CD14-positive monocyte (primary cell): ENCODE measurements around the gene KMT2B. TPM values are rescaled to one million over a fixed set of nuclear protein-coding genes. Genes with fewer than 3 reads are reported as not detected.

Experiments used
- DNase-seq, 3 donors: peaks; one replicate each; pipeline ENCODE4 v3.0.0-alpha.2; 2011 to 2022
- H2AFZ ChIP-seq: 2 replicates; pipeline ENCODE4 v1.6.0; 2012; ENCODE audit warnings: mild to moderate bottlenecking, low read depth, low read length, inconsistent platforms; ENCODE audit not compliant: insufficient read depth, poor library complexity, severe bottlenecking
- H3K27ac ChIP-seq, 2 donors: 1 replicate in 1 of 2; 2 replicates in 1 of 2; pipeline ENCODE4 v1.5.1; 2012 to 2013; ENCODE audit warnings: low read length in 2 of 2, control low read depth in 1 of 2, inconsistent platforms in 1 of 2, low read depth in 1 of 2, mild to moderate bottlenecking in 1 of 2
- H3K27me3 ChIP-seq, 2 donors: one replicate each; pipeline versions ENCODE4 v1.6.0 to v1.6.1; 2011 to 2013; ENCODE audit warnings: low read length in 2 of 2; ENCODE audit not compliant: control insufficient read depth in 2 of 2, insufficient read depth in 2 of 2
- H3K36me3 ChIP-seq, 2 donors: replicated peaks in 1 of 2; 1 replicate in 1 of 2; 2 replicates in 1 of 2; pipeline versions ENCODE4 v1.5.1 to v1.6.1; 2012 to 2013; ENCODE audit warnings: low read length in 2 of 2, control low read depth in 1 of 2, inconsistent platforms in 1 of 2, mild to moderate bottlenecking in 1 of 2; ENCODE audit not compliant: insufficient read depth in 2 of 2, control insufficient read depth in 1 of 2
- H3K4me1 ChIP-seq, 2 donors: 1 replicate in 1 of 2; 2 replicates in 1 of 2; pipeline versions ENCODE4 v1.5.1 to v1.6.1; 2012 to 2013; ENCODE audit warnings: low read length in 2 of 2, control low read depth in 1 of 2, inconsistent platforms in 1 of 2, mild to moderate bottlenecking in 1 of 2, moderate library complexity in 1 of 2; ENCODE audit not compliant: insufficient read depth in 2 of 2, control insufficient read depth in 1 of 2
- H3K4me2 ChIP-seq: replicated peaks from 2 replicates; pipeline ENCODE3; 2012; ENCODE audit warnings: low read length, moderate library complexity, mild to moderate bottlenecking; ENCODE audit not compliant: poor library complexity, severe bottlenecking; ENCODE audit errors: extremely low read depth
- H3K4me3 ChIP-seq, 3 experiments: fragments of 200-600 bp in 1 of 3; sonication (generic) in 1 of 3; replicated peaks in 1 of 3; 1 replicate in 2 of 3; 2 replicates in 1 of 3; pipeline ENCODE4 v1.5.1; 2011 to 2013; ENCODE audit warnings: low read length in 3 of 3, mild to moderate bottlenecking in 3 of 3, control low read depth in 2 of 3, low read depth in 2 of 3, inconsistent platforms in 1 of 3, moderate library complexity in 1 of 3
- H3K79me2 ChIP-seq: 2 replicates; pipeline ENCODE4 v1.6.0; 2012; ENCODE audit warnings: mild to moderate bottlenecking, control low read depth, inconsistent platforms, low read length, moderate library complexity; ENCODE audit not compliant: insufficient read depth
- H3K9ac ChIP-seq: 2 replicates; pipeline ENCODE4 v1.6.0; 2017; ENCODE audit warnings: low read length, mild to moderate bottlenecking; ENCODE audit not compliant: insufficient read depth, poor library complexity, severe bottlenecking
- H3K9me3 ChIP-seq, 2 donors: replicated peaks in 1 of 2; 1 replicate in 1 of 2; 2 replicates in 1 of 2; pipeline versions ENCODE4 v1.5.1 to v1.6.1; 2012 to 2013; ENCODE audit warnings: low read length in 2 of 2, control low read depth in 1 of 2; ENCODE audit not compliant: control insufficient read depth in 1 of 2, insufficient read depth in 1 of 2
- H4K20me1 ChIP-seq: 2 replicates; pipeline ENCODE4 v1.6.0; 2012; ENCODE audit warnings: mild to moderate bottlenecking, low read length, control low read depth, moderate library complexity; ENCODE audit not compliant: insufficient read depth
- H3K27ac Mint-ChIP-seq, 7 donors: one replicate each; pipeline ENCODE4 v1.8.0; 2020; ENCODE audit warnings: mild to moderate bottlenecking in 7 of 7, mixed read lengths in 7 of 7, moderate library complexity in 6 of 7, inconsistent platforms in 2 of 7
- H3K27me3 Mint-ChIP-seq, 3 donors: one replicate each; pipeline ENCODE4 v1.8.0; 2021 to 2022; ENCODE audit warnings: low read depth in 3 of 3, mild to moderate bottlenecking in 3 of 3, mixed read lengths in 3 of 3, moderate library complexity in 3 of 3, inconsistent platforms in 1 of 3
- H3K36me3 Mint-ChIP-seq, 2 donors: one replicate each; pipeline ENCODE4 v1.8.0; 2020; ENCODE audit warnings: mixed read lengths in 2 of 2, inconsistent platforms in 1 of 2, mild to moderate bottlenecking in 1 of 2
- H3K4me1 Mint-ChIP-seq: one replicate; pipeline ENCODE4 v1.8.0; 2020; ENCODE audit warnings: mild to moderate bottlenecking, mixed read lengths
- H3K4me3 Mint-ChIP-seq, 2 donors: one replicate each; pipeline ENCODE4 v1.8.0; 2020; ENCODE audit warnings: mild to moderate bottlenecking in 2 of 2, mixed read lengths in 2 of 2, moderate library complexity in 1 of 2
- H3K9me3 Mint-ChIP-seq, 7 donors: one replicate each; pipeline ENCODE4 v1.8.0; 2020 to 2022; ENCODE audit warnings: mixed read lengths in 7 of 7, mild to moderate bottlenecking in 6 of 7, moderate library complexity in 6 of 7, inconsistent platforms in 2 of 7
- WGBS: methylation state at CpG from one replicate; pipeline ENCODE4 v1.1.5; 2013; ENCODE audit warnings: missing lambda C conversion rate; ENCODE audit not compliant: insufficient coverage; 5-methylcytosine and 5-hydroxymethylcytosine counted together
- intact Hi-C, 2 donors: fragments of 100-400 bp; cut with micrococcal nuclease; formaldehyde crosslinking; loops; one replicate each; pipeline versions ENCODE4 v1.15.0 to v1.15.1; 2023
- polyA plus RNA-seq, 3 donors: library from polyadenylated mRNA; depleted of rRNA in 1 of 3; unstranded in 2 of 3; stranded (reverse) in 1 of 3; fragments of 300-500 nt in 2 of 3; fragments of >200 nt in 1 of 3; fragmentation: Illumina TruSeq in 2 of 3; gene quantifications; 1 replicate in 2 of 3; 2 replicates in 1 of 3; pipeline ENCODE4 v1.2.3, GENCODE V29; 2012 to 2021
- TF ChIP-seq, protein P1 (sequence below): fragments of 200-600 bp; IDR thresholded peaks from one replicate; pipeline ENCODE4 v1.8.0; 2022; ENCODE audit warnings: antibody characterized with exemption, mild to moderate bottlenecking

The KMT2B gene
- polyA plus RNA-seq, 3 donors, result 0.32 to 63.6 (median 0.65) TPM

DNA sequence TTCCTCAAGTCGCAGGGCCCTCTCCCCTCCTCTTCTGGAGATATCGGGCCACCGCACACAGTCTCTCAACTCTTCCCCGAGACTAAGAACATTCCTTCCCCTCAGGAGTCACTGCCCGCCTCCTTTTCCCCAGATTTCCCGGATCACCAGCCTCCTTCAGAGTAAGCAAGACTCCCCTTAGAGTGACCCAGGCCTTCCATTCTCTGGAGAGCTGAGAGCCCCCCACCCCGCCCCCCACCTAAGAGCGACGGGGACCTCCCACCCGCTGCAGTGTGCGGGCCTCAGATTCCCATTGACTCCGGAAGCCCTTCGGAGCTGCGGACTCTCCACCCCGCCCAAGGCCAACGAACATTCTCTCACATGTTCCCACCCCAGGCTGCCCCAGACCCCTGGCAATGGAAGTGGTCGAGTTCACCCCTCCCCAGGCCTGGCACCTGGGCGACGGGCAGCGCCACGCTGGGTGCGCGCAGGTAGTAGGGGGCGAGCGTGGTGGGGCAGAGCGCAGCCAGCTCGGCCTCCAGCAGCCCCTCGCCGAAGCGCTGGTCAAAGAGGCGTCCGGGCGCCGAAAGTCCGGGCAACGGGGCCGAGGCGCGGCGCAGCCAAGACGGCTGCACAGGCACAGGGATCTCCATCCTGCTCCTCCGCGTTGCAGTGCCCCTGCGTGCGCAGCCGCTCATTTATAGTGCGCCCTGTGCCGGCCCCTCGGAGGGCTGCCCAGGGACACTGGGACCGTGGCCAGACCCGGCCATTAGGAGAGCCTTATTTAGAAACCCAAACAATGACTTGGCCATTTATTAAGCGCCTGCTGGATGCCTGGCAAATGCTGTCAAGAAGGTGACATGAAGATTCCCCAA lies 38.8 kb downstream of the KMT2B start, which contains the start of gene HSPB6:
HSPB6 (minus strand) TSS at position 653 of the 854 bp plus-strand sequence; CDS start at position 632, 21 bp downstream.
- Mint-ChIP-seq H3K36me3 (peaks cover 36 to 46% of the 10 kb centered on the region in 2 donors), H3K27ac (peak within 1 kb of the TSS; percentile 76 to 96 (median 93)), H3K4me3 (peak within 1 kb of the TSS; percentile 93 to 94), H3K9me3 (peaks cover 0 to 8% (median 3%) of the 10 kb centered on the region in 7 donors), H3K4me1 (peaks cover 32% of the 10 kb centered on the region), H3K27me3 (peaks cover 18 to 30% (median 25%) of the 10 kb centered on the region in 3 donors)
- H2AFZ ChIP-seq, result peak within 1 kb of the TSS; percentile 98
- no peak for DNase-seq
- peaks cover 9 to 21% of the 10 kb centered on the region in 2 donors for H3K27me3 ChIP-seq
- peaks cover 12% of the 10 kb centered on the region for H4K20me1 ChIP-seq
- TF ChIP-seq, protein P1, sequence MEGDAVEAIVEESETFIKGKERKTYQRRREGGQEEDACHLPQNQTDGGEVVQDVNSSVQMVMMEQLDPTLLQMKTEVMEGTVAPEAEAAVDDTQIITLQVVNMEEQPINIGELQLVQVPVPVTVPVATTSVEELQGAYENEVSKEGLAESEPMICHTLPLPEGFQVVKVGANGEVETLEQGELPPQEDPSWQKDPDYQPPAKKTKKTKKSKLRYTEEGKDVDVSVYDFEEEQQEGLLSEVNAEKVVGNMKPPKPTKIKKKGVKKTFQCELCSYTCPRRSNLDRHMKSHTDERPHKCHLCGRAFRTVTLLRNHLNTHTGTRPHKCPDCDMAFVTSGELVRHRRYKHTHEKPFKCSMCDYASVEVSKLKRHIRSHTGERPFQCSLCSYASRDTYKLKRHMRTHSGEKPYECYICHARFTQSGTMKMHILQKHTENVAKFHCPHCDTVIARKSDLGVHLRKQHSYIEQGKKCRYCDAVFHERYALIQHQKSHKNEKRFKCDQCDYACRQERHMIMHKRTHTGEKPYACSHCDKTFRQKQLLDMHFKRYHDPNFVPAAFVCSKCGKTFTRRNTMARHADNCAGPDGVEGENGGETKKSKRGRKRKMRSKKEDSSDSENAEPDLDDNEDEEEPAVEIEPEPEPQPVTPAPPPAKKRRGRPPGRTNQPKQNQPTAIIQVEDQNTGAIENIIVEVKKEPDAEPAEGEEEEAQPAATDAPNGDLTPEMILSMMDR, result no peak
- intact Hi-C loops, result loop anchor here in 1 of 2 donors (5.0 to 10.0 kb wide), 2 partner anchors 256 to 358 kb away; partner anchors contain the start of genes ALKBH6, OVOL3, POLR2I and TBCB
- peak within 1 kb of the TSS; percentile 91 for H3K9ac ChIP-seq
- peaks cover 29 to 41% of the 10 kb centered on the region in 2 donors for H3K4me1 ChIP-seq
- no peaks in the 10 kb centered on the region for H3K9me3 ChIP-seq
- H3K4me2 ChIP-seq, result peak within 1 kb of the TSS; percentile 93
- WGBS, result 2% methylated on average over 41 of the region's 52 CpGs
- H3K36me3 ChIP-seq, result peaks cover 32 to 40% of the 10 kb centered on the region in 2 donors
- peak within 1 kb of the TSS in 1 of 2 donors; percentile 95 for H3K27ac ChIP-seq
- peak within 1 kb of the TSS; percentile 38 to 100 (median 96) for H3K4me3 ChIP-seq
- H3K79me2 ChIP-seq, result peaks cover 12% of the 10 kb centered on the region

DNA sequence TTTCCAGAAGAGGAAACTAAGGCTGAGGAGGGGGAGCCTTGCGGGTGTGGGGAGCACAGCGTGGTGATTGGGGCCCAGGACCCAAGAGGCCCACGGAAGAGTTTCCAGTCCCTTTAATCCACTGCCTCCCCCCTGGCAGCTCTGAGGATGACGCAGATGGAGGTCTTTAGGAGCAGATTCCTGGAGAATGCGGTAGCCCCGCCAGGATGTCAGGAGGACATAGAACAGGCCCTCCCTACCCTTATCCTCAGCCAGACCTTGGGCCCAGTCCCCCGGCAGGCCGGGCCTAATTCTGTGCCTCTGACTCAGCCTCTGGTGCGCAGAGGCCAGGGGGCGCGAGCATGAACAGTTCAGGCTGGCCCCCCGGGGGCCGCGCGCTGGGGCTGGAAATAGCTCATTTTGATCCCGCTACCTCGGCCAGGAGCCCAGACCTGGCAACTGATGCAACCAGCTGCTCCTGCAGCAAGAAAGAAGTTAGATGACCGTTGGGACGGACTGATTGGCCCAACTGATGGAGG lies 39.5 kb downstream of the KMT2B start:
- peaks cover 0 to 8% (median 3%) of the 10 kb centered on the region in 7 donors for H3K9me3 Mint-ChIP-seq
- no peak overlapping the region for H3K27ac ChIP-seq
- peak overlapping the region; percentile 38 to 100 (median 96) for H3K4me3 ChIP-seq
- H3K4me2 ChIP-seq, result peak overlapping the region; percentile 93
- TF ChIP-seq, protein P1, result no peak
- no peak overlapping the region for H3K9ac ChIP-seq
- H3K36me3 ChIP-seq, result peaks cover 33 to 41% of the 10 kb centered on the region in 2 donors
- under 1% methylated on average over 12 of the region's 19 CpGs for WGBS
- peaks cover 9 to 21% of the 10 kb centered on the region in 2 donors for H3K27me3 ChIP-seq
- H3K9me3 ChIP-seq, result no peaks in the 10 kb centered on the region
- H3K4me3 Mint-ChIP-seq, result peak overlapping the region; percentile 93 to 94
- peak overlapping the region; percentile 81 for H2AFZ ChIP-seq
- H3K4me1 ChIP-seq, result peaks cover 29 to 41% of the 10 kb centered on the region in 2 donors
- H3K79me2 ChIP-seq, result peaks cover 12% of the 10 kb centered on the region
- intact Hi-C loops, result loop anchor here in 1 of 2 donors (5.0 to 10.0 kb wide), 2 partner anchors 255 to 358 kb away; partner anchors contain the start of genes ALKBH6, OVOL3, POLR2I and TBCB
- peaks cover 18 to 30% (median 25%) of the 10 kb centered on the region in 3 donors for H3K27me3 Mint-ChIP-seq
- DNase-seq, result peak in 1 of 3 donors; percentile 43
- H3K36me3 Mint-ChIP-seq, result peaks cover 39 to 46% of the 10 kb centered on the region in 2 donors
- H3K4me1 Mint-ChIP-seq, result peaks cover 32% of the 10 kb centered on the region
- H3K27ac Mint-ChIP-seq, result peak overlapping the region in 4 of 7 donors; percentile 55 to 75 (median 62)
- peaks cover 12% of the 10 kb centered on the region for H4K20me1 ChIP-seq
